Activated CD4-positive, alpha-beta T cell treated with anti-CD3 and anti-CD28 coated beads for 4 hours (primary cell): ENCODE results near the gene NMT1.

Source experiments
- DNase-seq, 2 donors: peaks; one replicate each; pipeline ENCODE4 v3.0.0-alpha.2; 2020

Gene NMT1

GRCh38 chr17:45086391-45086790 is 25.3 kb downstream of the NMT1 start:
- no peak for DNase-seq

GRCh38 chr17:45086865-45087503 is 25.9 kb downstream of the NMT1 start:
- DNase-seq, result no peak

- DNase-seq, result no peak
Observed at GRCh38 chr17:45087504-45087975, 26.4 kb downstream of the NMT1 start.

- DNase-seq, result no peak
Observed at GRCh38 chr17:45087978-45088377, 26.9 kb downstream of the NMT1 start.

- DNase-seq, result no peak
Observed at GRCh38 chr17:45088741-45089140, 27.6 kb downstream of the NMT1 start.

- DNase-seq, result no peak
Observed at GRCh38 chr17:45090711-45091110, 29.6 kb downstream of the NMT1 start.

GRCh38 chr17:45091778-45092425 is 30.8 kb downstream of the NMT1 start:
- DNase-seq, result no peak

- DNase-seq, result no peak
Observed at GRCh38 chr17:45092911-45093430, 31.9 kb downstream of the NMT1 start.

- DNase-seq, result no peak
Observed at GRCh38 chr17:45093444-45094110, 32.5 kb downstream of the NMT1 start.

- peak in 1 of 2 donors; percentile 14 for DNase-seq
Observed at GRCh38 chr17:45096141-45096540, 35.0 kb downstream of the NMT1 start.

- no peak for DNase-seq
Observed at GRCh38 chr17:45096926-45097325, 35.8 kb downstream of the NMT1 start.

GRCh38 chr17:45098081-45098868 is 37.2 kb downstream of the NMT1 start:
- no peak for DNase-seq

- DNase-seq, result peak; percentile 69 to 80
Observed at GRCh38 chr17:45098869-45099616, 37.9 kb downstream of the NMT1 start.

- DNase-seq, result no peak
Observed at GRCh38 chr17:45101546-45101882, 40.4 kb downstream of the NMT1 start.

GRCh38 chr17:45101883-45102811 is 41.0 kb downstream of the NMT1 start:
- DNase-seq, result no peak

- no peak for DNase-seq
Observed at GRCh38 chr17:45102856-45103255, 41.7 kb downstream of the NMT1 start.

- DNase-seq, result no peak
Observed at GRCh38 chr17:45103269-45103795, 42.2 kb downstream of the NMT1 start.

GRCh38 chr17:45104029-45104428 is 42.9 kb downstream of the NMT1 start:
- DNase-seq, result no peak

- DNase-seq, result no peak
Observed at GRCh38 chr17:45104497-45104896, 43.4 kb downstream of the NMT1 start.

- no peak for DNase-seq
Observed at GRCh38 chr17:45104907-45105624, 43.9 kb downstream of the NMT1 start.
